ENCODE data around the gene CCND1. TPM values are rescaled to one million over a fixed set of nuclear protein-coding genes. Genes with fewer than 3 reads are reported as not detected.
"Not testable (repeated sequence)": the region's sequence is repeated elsewhere in the genome, so short reads cannot be mapped to it uniquely, and the experiment has no call there.

Gene CCND1
- total and polyA plus RNA-seq, 10 donors = 4.3 to 96.6 (median 59.0) TPM

GRCh38 chr11:69617220-69617619, 23.7 kb upstream of the CCND1 start:
- Histone ChIP-seq H3K4me1 (no peaks in the 10 kb centered on the region), H3K27ac (no peak overlapping the region), H3K4me3 (no peak overlapping the region), H3K27me3 (replicated peaks in 1 of 7) (peaks cover 0 to 37% (median 0%) of the 10 kb centered on the region in 7 donors), H3K9me3 (no peaks in the 10 kb centered on the region), H3K36me3 (no peaks in the 10 kb centered on the region)
- intact Hi-C loops (cut with DNase I; ENCODE audit: low total_unique reads) = no loop called here
- no peak for DNase-seq
- TF ChIP-seq POLR2AphosphoS5 (IDR thresholded peaks at IDR 0.05) (no peak), POLR2A (IDR thresholded peaks at IDR 0.05) (no peak), CTCF (IDR thresholded peaks at IDR 0.05 in 8 of 11, conservative IDR thresholded peaks at IDR 0.05 in 3 of 11) (no peak)
- WGBS, 5 donors = 77 to 96% (median 93%) methylated on average over 4 of the region's 4 CpGs

GRCh38 chr11:69617682-69618081, 23.3 kb upstream of the CCND1 start:
- intact Hi-C loops (cut with DNase I; ENCODE audit: low total_unique reads) = no loop called here
- Histone ChIP-seq H3K4me3 (no peak overlapping the region), H3K27ac (no peak overlapping the region), H3K9me3 (no peaks in the 10 kb centered on the region), H3K36me3 (no peaks in the 10 kb centered on the region), H3K27me3 (replicated peaks in 1 of 7) (peaks cover 0 to 35% (median 0%) of the 10 kb centered on the region in 7 donors), H3K4me1 (no peaks in the 10 kb centered on the region)
- WGBS, 5 donors = 87 to 93% (median 88%) methylated on average over 10 of the region's 10 CpGs
- TF ChIP-seq CTCF (IDR thresholded peaks at IDR 0.05 in 8 of 11, conservative IDR thresholded peaks at IDR 0.05 in 3 of 11) (no peak), POLR2AphosphoS5 (IDR thresholded peaks at IDR 0.05) (no peak), POLR2A (IDR thresholded peaks at IDR 0.05) (no peak)
- DNase-seq = no peak

- no peaks in the 10 kb centered on the region for H3K4me1 ChIP-seq
- H3K36me3 ChIP-seq = no peaks in the 10 kb centered on the region
- intact Hi-C loops (cut with DNase I; ENCODE audit: low total_unique reads) = no loop called here
- TF ChIP-seq POLR2AphosphoS5 (IDR thresholded peaks at IDR 0.05) = no peak
- no peak for TF ChIP-seq CTCF (IDR thresholded peaks at IDR 0.05 in 8 of 11, conservative IDR thresholded peaks at IDR 0.05 in 3 of 11)
- no peak for TF ChIP-seq POLR2A (IDR thresholded peaks at IDR 0.05)
- peaks cover 0 to 35% (median 0%) of the 10 kb centered on the region in 7 donors for H3K27me3 ChIP-seq (replicated peaks in 1 of 7)
- H3K4me3 ChIP-seq = no peak overlapping the region
- 81 to 92% (median 84%) methylated on average over 6 to 8 of the region's 8 CpGs for WGBS, 5 donors
- no peak overlapping the region for H3K27ac ChIP-seq
- no peaks in the 10 kb centered on the region for H3K9me3 ChIP-seq
- DNase-seq = no peak
These were observed 22.7 kb upstream of the CCND1 start for GRCh38 chr11:69618237-69618636.

DNA sequence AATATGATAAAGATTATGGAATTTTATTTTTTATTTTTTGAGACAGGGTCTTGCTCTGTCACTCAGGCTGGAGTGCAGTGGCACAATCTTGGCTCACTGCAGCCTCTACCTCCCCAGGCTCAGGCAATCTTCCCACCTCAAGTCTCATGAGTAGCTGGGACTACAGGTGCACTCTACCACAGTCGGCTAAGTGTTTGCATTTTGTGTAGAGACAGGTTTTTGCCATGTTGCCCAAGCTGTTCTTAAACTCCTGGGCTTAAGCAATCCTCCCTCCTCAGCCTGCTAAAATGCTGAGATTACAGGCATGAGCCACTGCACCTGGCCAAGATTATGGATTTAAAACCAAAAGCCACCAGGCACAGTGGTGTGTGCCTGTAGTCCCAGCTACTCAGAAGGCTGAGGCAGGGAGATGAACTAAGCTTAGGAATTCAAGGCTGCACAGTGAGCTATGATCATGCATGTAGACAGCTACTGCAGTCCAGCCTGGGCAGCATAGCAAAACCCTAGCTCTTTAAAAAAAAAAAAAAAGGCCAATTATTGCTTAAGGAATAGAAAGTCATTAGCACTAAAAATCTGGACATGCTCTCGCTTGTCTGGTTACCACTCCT, 20.2 kb upstream of the CCND1 start:
- no peak for TF ChIP-seq POLR2A (IDR thresholded peaks at IDR 0.05)
- no peak for TF ChIP-seq POLR2AphosphoS5 (IDR thresholded peaks at IDR 0.05)
- TF ChIP-seq CTCF (IDR thresholded peaks at IDR 0.05 in 8 of 11, conservative IDR thresholded peaks at IDR 0.05 in 3 of 11) = no peak
- Histone ChIP-seq H3K27me3 (replicated peaks in 1 of 7) (peaks cover 0 to 29% (median 0%) of the 10 kb centered on the region in 7 donors), H3K4me3 (no peak overlapping the region), H3K36me3 (no peaks in the 10 kb centered on the region), H3K4me1 (no peaks in the 10 kb centered on the region), H3K27ac (no peak overlapping the region), H3K9me3 (no peaks in the 10 kb centered on the region)
- intact Hi-C loops (cut with DNase I; ENCODE audit: low total_unique reads) = no loop called here
- WGBS, 5 donors = 79 to 98% (median 87%) methylated on average over 2 of the region's 2 CpGs
- DNase-seq = no peak

- intact Hi-C loops (cut with DNase I; ENCODE audit: low total_unique reads); DNase-seq: not testable (repeated sequence)
- 70 to 91% (median 75%) methylated on average over 7 to 8 of the region's 8 CpGs for WGBS, 5 donors
These were observed 18.8 kb upstream of the CCND1 start for GRCh38 chr11:69622097-69622681.

More at GRCh38 chr11:69622097-69622681, 18.8 kb upstream of the CCND1 start:
- not testable (repeated sequence) for H3K36me3 ChIP-seq, H3K4me1 ChIP-seq, H3K4me3 ChIP-seq, H3K9me3 ChIP-seq, H3K27ac ChIP-seq
- peaks cover 0 to 17% (median 0%) of the 10 kb centered on the region in 7 donors for H3K27me3 ChIP-seq (replicated peaks in 1 of 7)
